Forelimb muscle (tissue), 1 donor: ENCODE measurements around the gene OR52N1. TPM values are rescaled to one million over a fixed set of nuclear protein-coding genes. Genes with fewer than 3 reads are reported as not detected.

Source experiments
- polyA plus RNA-seq: library from polyadenylated mRNA; unstranded; fragments of 120-200 nt; gene quantifications from one replicate; pipeline ENCODE4 v1.2.1, GENCODE V29; 2013; ENCODE audit not compliant: insufficient read length

OR52N1 gene
- polyA plus RNA-seq, 1 donor, result not detected

Other genes with a start within 250 kb of the OR52N1 start
- not detected for gene OR52H1, start 242.7 kb downstream of the OR52N1 start, polyA plus RNA-seq
- gene OR52B6, start 210.4 kb downstream of the OR52N1 start, polyA plus RNA-seq, result not detected
- gene TRIM6, start 194.6 kb downstream of the OR52N1 start, polyA plus RNA-seq, result 1.4 TPM
- gene TRIM34, start 166.3 kb downstream of the OR52N1 start, polyA plus RNA-seq, result 4.5 TPM
- 11.4 TPM for gene TRIM5, start 106.2 kb downstream of the OR52N1 start, polyA plus RNA-seq
- gene TRIM22, start 101.5 kb downstream of the OR52N1 start, polyA plus RNA-seq, result 8.1 TPM
- not detected for gene OR56B1, start 54.8 kb downstream of the OR52N1 start, polyA plus RNA-seq
- not detected for gene OR52N4, start 37.0 kb downstream of the OR52N1 start, polyA plus RNA-seq
- gene OR52N5, start 7.9 kb downstream of the OR52N1 start, polyA plus RNA-seq, result not detected
- not detected for gene OR52N2, start 17.7 kb upstream of the OR52N1 start, polyA plus RNA-seq
- not detected for gene OR52E6, start 50.6 kb upstream of the OR52N1 start, polyA plus RNA-seq
- gene OR52E8, start 66.4 kb upstream of the OR52N1 start, polyA plus RNA-seq, result not detected
- not detected for gene OR52E4, start 89.4 kb upstream of the OR52N1 start, polyA plus RNA-seq
- gene OR52E5, start 101.9 kb upstream of the OR52N1 start, polyA plus RNA-seq, result not detected
- gene OR56A3, start 151.0 kb upstream of the OR52N1 start, polyA plus RNA-seq, result not detected
- not detected for gene OR56A5, start 177.2 kb upstream of the OR52N1 start, polyA plus RNA-seq
- not detected for gene OR52L1, start 195.7 kb upstream of the OR52N1 start, polyA plus RNA-seq
- not detected for gene OR56A4, start 215.7 kb upstream of the OR52N1 start, polyA plus RNA-seq
- gene OR56A1, start 239.5 kb upstream of the OR52N1 start, polyA plus RNA-seq, result not detected